HG02938 (cell line): Measurements from ENCODE around the gene STIM2.

Source experiments
- ATAC-seq: cut with Tn5 transposase; IDR thresholded peaks from one replicate; pipeline ENCODE4 v1.9.1; 2021; ENCODE audit warnings: mild to moderate bottlenecking, moderate library complexity; ENCODE audit not compliant: unreplicated experiment

STIM2 gene

DNA sequence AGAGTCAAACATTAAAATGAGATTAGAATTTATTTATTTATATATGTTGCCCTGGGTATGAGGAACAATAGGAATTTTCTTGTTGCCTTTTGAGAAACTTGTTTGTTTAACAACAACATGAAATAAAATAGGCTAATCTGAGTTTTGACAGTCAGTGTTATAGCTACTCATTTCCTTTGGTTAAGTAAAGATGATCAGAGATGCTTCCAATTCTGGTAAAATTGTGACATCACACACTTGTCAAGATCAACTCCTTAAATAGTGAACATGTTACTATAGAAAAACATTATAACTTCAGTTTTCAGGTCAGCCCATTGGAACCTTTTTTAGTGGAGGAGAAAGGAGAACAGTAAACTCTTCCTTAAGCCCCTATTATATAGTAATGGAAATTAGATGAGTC, 136.1 kb downstream of the STIM2 start:
- ATAC-seq = no peak

DNA sequence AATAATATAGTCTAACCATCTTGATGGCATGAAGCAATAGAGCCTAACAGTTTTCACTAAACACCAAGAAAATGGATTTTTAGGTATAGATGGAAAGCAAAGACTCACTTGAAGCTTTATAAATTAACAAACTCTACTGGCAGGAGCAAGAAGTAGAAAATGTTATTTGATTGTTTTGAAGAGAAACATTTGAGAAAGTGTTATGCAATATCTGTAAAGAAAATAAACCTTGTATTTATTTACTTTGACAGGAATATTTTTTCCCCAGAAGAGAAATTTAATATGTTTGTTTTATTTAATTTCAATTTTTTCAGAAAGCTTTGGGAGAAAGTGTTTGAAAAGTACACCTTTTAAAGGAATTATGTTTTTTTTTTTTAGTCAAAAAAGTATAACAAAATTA, 139.0 kb downstream of the STIM2 start:
- no peak for ATAC-seq

DNA sequence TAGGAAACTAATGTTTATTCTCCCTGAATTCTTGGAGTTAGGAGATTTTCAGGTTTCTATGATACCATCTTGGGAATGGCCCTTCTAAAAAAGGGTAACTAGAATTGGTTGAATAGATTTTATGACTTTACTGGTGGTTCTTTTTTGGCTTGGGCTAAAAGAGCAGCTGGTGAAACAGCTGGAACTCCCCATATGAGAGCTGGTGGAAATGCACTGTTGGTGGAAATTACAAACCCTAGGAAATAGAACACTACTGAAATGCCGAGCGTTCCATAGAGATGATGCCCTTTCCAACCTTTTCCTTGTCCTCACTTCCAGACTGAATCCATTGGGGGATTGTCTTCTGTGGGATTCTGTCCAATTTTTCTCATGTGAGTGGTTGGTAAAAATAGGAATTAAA, 139.5 kb downstream of the STIM2 start:
- ATAC-seq = no peak

DNA sequence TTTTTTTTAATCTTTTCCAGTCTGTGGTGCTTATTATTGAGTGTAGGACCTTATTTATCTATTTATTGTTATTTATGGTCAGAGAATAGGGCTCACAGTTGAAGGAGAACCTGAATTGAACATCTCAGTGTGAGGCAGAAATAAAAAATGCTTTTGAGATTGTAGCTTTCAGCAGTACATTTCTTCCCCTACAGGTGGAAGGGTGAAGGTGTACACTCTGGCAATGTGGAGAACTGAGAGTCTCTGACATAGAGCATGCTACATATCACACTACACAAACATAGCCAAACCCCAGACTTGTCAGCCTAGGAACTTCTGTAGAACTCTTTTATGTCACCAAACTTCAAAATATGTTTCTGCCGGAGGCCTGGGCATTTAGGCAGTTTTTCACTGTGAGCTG, 140.2 kb downstream of the STIM2 start:
- peak; percentile 92 for ATAC-seq

DNA sequence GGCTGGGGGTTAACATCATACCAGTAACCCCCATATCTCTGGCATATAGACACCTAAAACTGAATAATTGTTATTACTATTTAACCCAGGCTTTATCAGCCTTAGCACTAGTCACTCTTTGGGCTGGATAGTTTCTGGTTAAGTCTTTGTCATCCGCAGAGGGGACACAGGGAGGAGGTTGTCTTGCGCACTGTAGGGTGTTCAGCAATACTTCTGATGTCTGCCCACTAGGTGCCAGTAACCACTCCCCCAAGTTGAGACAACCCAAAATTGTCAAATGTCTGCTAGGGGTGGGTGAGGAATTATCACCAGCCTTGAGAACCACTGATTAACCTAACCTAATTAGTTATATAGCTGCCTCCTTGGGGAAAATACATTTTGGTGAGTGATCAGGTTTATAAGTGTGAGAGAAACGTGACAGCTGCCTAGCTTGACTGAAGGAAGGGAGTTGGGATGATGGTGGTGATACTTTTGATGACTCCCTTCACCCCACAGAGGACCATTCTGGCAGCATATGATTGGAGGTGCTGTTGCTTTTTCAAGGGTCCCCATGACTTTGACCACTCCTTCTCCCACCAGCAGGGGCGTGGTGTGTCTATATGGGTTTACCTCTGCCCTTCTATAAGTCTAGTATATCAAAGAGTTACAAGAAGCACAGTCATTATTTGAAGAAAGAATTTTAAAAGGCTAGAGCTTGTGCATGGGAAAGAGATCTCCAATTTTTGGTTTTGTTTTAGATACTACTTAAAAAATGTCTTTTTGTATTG, 140.9 kb downstream of the STIM2 start:
- ATAC-seq = no peak

DNA sequence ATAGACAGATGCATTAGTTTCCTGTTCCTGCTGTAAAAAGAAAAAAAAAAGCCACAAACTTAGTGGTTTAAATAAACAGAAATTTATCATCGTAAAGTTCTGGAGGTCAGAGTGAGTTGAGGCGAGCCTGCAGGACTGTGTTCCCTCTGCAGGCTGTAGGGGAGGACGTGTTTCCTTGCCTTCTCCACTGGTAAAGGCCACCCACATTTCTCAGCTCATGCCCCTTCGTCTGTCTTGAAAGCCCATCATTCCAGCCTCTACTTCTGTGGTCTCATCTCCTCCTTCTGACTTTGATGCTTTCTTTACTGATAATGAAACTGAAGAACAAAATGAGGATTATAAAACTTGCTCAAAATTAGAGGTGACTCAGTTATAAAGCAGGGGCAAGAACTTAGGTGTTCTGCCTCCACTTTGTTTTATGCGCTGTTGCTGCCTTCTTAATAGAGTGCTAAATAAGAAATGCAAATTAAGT, 143.0 kb downstream of the STIM2 start:
- no peak for ATAC-seq

DNA sequence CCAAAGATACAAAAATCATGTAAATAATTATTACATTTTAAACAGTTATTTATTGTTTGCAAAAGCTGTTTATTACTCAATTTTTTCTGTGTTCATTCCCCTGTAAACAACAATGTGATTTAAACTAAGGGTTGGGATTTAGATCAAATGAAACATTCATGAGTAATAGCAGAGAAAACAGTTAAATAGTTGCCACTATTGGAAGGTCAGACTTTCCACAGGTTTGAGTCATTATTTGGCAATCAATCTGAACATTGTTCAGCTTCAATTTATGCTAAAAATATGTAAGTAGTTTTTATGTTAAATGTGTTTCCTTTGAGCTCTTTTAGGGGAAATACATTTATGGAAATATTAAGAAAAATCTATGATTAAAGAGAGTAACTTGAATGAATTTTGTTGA, 144.9 kb downstream of the STIM2 start:
- ATAC-seq = no peak

DNA sequence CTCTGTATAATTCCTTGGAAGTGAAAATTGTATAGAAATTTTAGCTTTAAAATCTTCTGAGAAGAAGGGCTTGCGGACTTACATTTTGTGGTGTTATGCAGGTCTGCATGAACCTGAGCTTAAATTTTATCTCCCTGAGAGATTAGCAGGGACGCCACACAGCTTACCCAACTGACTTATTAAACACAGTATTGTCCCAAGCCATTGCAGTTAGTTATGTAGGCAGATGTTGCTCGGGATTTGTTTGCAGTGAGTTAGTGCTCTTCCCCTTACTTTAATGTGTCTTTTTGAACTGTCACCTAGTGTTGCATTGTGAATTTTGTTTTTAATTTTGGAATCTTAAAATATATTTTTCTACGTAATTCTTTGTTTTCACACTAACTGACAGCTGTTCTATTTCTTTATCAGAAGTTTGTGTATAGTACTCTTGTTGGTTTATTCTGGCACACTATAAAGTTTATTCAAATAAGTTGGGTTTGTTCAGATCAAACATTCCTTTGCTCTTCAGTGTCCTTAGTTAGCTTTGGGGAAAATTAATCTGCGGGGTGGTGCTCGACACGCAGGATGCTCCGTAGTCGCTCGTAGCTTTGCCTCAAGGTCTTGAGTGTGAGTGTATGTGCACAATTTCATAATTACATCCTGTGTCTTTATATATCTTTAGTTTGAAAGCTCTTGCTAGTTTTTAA, 145.4 kb downstream of the STIM2 start:
- ATAC-seq = no peak

DNA sequence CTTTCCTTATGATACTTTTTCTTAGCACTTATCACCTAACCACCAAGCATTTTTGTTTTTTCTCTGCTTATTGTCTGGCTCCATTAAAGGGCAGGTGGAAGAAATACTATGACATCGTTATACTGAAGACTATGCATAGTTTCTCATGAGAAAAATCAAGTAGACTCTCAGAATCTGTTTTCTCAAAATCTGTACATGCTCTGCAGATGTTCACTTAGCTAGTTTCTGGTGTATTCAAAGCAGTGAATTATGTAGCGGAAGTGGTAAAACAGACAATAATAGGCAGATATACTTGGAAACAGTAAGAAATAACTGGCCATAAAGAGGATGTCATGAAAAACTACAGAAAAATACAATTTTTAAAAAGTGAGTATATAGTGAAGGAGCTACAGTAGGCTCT, 146.0 kb downstream of the STIM2 start:
- no peak for ATAC-seq

DNA sequence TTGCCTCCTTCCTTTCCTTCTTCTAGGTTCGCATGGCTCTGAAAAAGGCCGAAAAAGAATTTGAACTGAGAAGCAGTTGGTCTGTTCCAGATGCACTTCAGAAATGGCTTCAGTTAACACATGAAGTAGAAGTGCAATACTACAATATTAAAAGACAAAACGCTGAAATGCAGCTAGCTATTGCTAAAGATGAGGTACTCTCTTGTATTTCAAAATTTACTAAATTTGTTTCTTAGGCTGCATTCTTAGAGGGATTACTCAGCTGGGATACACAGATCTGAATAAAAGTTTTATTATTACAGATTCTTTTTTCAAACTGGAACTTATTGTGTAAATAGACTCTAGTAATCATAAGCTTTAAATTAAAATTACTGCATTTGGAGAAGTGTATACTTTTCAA, 146.9 kb downstream of the STIM2 start:
- ATAC-seq = no peak

DNA sequence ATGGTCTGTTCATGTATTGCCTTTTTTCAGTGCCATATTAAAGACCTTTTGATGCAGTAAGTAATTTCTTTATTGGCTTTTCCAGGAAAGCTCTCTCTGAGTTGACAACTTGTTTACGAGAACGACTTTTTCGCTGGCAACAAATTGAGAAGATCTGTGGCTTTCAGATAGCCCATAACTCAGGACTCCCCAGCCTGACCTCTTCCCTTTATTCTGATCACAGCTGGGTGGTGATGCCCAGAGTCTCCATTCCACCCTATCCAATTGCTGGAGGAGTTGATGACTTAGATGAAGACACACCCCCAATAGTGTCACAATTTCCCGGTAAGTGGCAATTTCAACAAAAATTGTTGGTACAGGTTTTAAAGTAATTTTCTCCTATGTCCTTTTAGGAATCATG, 148.0 kb downstream of the STIM2 start:
- no peak for ATAC-seq

DNA sequence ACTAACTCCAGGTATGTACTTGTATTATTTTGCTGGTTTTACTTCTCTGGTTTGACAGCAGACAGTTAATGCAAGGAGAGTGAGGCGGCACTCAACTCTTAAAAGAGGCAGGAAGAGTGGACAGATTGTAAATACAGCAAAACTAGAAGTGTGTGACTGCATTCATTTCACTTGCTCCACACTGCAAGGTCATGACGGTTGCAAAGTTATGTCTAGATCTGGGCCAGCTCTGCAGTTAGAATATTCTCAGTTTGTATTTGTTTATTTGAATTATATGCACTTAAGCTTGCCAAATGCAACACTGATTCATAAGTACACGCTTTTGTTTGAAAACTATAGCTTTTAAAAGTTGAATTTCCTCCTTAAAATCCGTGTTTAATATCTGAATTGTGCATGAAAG, 148.9 kb downstream of the STIM2 start:
- no peak for ATAC-seq

DNA sequence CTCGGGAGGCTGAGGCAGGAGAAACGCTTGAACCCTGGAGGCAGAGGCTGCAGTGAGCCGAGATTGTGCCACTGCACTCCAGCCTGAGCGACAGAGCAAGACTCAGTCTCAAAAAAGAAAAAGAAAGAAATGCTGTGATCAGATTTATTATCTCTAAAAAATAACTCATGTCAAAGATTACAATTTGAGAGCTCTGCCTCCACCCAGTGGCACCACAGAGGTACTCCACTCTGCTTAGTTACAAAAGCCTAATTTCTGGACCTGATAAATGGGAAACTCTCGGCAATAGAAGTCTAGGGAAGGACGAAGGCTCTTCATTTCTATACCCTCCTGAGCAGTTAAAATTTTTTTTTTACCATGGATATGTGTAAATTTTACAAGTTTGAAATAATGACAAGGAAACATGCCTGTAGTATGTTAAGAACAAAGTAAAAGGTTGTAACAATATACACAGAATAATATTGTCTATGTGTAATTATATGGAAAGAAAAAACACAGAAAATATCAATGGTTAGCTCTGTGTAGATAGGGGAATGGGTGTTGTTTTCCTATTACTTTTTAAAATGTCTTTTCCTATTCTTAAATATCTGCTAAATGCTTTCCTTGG, 149.8 kb downstream of the STIM2 start:
- ATAC-seq = peak; percentile 77

DNA sequence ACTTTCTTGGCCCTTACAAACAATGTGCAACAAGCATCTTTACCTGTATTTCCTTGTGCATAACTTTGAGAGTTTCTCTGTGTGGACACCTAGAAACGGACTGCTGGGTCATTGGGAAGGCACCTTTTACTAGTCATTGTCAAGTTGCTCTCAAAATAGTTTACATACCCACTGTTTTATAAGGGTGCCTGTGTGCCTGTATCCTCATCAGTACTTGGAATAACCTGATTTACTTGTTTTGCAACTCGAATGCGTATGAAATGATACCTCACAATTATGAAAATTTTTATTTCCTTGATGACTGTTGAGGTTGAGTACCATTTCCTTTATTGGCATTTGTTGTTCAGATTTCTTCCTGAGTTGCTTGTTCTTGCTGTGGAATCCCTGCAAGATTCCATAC, 150.8 kb downstream of the STIM2 start:
- no peak for ATAC-seq

DNA sequence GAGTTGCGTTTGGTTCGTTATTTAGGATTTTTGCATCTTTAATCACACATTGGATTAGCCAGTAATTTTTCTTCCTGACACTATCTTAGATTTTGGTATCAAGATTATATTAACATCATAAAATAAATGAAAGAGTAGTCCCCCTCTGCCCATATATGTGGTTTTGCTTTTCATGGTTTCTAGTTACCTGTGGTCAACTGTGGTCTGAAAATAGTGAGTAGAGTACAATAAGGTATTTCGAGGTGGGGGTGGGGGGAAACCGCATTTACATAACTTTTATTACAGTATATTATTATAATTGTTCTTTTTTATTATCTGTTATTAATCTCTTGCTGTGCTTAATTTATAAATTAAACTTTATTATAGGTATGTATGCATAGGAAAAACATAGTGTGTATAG, 152.4 kb downstream of the STIM2 start:
- no peak for ATAC-seq

DNA sequence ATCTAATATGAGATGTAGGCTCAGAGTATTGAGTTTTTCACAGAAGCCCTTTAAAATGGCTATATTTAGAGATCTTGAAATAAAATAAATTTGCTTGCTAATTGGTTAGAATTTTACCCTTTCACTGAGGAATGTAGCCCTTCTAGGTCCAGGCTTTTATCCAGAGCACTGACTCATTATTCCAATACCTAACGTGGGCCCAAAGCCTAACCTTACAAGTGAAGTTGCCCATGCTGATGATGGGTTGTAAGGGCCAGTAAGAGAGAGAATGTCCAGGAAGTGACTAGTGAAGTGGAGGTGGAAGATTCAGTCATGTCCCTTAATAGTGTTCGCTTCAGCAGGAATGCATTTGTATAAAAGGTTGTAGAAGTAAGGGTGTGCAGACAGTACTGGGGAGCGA, 155.9 kb downstream of the STIM2 start:
- no peak for ATAC-seq

DNA sequence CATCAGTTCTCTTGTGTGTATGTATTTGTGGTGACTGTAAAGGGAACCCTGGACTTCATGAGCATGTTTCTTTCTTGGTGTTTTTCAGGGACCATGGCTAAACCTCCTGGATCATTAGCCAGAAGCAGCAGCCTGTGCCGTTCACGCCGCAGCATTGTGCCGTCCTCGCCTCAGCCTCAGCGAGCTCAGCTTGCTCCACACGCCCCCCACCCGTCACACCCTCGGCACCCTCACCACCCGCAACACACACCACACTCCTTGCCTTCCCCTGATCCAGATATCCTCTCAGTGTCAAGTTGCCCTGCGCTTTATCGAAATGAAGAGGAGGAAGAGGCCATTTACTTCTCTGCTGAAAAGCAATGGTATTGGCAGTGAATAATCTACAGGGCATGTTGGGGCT, 157.0 kb downstream of the STIM2 start:
- ATAC-seq = no peak

DNA sequence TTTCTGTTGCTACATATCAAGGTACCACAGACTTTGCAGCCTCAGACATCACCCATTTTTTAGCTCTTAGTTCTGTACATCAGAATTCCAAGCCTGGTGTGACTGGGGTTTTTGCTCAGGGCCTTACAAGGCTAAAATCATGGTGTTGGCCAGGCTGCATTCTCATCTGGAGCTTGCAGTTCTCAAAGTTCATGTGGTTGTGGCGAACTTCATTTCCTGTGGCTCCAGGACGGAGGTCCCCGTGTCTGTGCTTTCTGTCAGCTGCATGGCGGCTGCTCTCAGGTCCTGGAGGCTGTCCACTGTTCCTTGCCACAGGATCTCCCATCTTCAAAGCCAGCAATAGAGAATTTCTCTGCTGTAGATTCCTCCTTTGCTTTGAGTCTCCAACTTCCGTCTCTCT, 157.4 kb downstream of the STIM2 start:
- ATAC-seq = no peak

DNA sequence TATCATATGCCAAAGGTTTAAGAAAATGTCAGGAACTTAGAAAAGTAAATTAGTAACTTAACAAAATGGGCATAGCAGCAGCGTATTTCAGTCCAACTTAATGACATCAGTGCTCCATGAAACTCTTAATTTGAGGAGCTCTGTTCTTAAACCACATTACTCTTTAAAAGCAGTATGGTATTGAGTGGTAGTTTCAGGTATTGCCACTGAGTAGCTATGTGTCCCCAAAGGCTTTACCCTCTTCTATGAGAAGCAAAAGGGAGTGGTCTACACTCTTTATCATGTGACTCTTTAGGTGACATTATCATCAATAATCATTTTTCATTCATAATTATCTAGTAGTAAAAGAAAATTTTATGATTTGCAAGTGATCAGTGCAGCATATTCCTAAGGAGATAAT, 158.3 kb downstream of the STIM2 start:
- ATAC-seq = no peak

DNA sequence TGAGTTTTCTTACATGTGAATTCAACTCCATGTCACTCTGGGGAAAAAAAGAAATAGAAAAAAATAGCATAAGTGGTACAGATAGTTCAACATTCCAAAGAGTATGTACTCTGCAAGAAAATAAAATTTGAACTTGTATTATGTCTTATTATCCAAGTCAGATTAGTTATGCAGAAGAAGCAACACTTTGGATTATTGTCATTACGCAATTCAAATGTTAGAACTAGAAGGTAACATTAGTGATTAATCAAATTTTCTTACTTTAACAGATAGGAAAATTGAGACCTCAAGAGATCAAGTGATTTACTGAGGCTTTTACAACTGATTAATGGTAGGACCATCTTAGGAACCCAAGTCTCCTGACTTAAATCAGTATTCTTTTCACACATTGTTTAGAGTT, 159.1 kb downstream of the STIM2 start:
- ATAC-seq = no peak

DNA sequence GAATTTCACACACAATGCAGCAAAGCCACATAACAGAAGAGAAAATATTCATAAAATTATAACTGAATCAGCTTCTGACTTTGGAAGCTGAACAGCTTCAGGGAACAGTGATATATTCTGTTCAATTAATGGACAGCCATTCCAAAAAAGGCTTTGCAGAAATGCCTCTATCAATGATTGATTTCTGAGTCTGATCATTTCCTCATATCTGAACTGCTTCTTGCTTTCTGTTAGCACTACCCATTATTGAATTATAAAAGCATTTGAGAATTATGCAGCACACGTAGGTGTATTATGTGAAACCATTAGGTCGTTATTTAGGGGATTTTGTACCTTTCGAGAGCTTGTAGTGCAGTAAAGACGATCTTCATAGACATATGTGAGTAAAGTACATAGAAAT, 159.6 kb downstream of the STIM2 start:
- no peak for ATAC-seq

DNA sequence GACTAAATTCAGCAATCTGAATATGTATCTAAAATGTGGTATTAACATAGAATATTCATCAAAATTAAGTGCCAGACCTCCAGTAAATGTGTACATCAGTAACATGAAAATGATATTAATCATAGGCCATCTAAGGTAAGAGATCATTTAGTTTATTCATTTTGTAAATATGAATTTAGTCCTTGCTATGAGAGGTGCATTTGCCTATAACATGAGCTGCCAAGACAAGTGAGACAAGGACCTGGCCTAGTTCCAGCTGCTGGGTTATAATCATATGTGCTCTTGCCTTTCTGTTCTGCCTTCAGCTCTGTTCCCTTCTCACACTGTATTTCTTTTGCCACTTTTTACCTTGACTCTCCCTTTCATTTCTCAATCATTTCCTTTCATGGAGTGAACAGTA, 160.0 kb downstream of the STIM2 start:
- no peak for ATAC-seq
